DMS 273 (cell line): Measurements from ENCODE around the gene CTNNBL1.

ENCODE experiments used
- DNase-seq: peaks from one replicate; lab custom pipeline; 2025; ENCODE audit not compliant: unreplicated experiment; lab: John Stamatoyannopoulos, UW

The CTNNBL1 gene

GRCh38 chr20:37875460-37876175 is 181.8 kb downstream of the CTNNBL1 start:
- no peak for DNase-seq

DNA sequence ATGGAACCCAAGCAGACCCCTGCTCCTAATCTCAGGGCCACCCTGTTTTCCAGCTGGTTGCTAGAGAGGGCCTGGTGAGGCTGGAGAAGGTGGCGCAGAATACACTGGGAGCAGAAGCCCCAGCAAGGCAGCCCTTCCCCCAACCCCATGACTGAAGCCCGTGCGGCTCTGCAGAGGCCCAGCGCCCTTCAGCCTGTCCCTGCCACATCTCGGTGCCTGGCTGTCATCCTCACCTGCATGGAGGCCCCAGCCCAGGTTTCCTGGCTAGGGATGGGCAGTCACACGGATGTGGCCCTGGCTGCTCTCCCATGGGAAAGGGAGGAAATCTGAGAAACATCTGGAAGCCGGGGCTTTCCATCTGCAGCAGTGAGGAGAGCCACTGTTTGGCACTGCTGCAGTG is 183.0 kb downstream of the CTNNBL1 start:
- DNase-seq: no peak

DNA sequence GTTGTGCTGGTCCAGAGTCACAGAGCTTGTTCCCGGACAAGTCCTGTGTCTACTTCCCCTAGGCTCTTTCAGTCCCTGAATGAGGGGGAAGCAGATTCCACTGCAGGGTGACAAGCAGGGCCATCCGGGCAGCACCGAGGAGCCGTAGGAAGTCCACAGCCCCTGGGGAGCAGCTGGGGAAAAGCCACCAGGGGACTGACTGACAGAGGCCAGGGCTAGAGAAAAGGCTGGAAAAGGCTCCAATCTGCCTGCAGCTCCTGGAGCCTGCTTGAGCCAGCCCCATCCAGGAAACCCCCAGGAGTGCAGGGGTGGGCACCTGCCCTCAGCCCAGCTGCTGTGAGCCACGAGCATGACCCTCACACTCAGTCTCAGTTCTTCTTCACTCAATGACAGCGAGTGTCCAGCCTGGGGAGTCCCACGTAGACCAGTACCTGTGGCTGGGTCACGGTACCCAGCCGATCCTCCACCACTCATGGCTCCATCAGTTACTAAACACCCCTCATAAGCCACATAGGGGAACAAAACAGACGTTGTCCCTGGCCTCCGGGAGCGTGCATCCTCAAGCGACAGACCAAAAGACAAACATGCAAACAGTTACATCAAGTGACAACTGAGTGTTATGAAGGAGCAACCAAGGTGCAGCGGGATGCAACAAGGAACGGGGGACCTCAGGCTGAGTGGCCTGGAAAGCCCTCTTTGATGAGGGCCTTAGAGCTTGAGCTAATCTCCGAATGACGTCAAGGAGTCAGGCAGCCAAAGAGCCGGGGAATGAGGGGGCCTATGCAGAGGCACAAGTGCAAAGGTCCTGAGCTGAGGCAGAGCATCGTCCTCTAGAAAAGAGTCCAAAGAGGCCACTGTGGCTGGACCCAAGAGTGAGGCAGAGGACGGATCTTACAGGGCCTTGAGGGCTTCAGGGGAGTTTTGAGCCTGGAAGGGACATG is 184.3 kb downstream of the CTNNBL1 start:
- DNase-seq: no peak

DNA sequence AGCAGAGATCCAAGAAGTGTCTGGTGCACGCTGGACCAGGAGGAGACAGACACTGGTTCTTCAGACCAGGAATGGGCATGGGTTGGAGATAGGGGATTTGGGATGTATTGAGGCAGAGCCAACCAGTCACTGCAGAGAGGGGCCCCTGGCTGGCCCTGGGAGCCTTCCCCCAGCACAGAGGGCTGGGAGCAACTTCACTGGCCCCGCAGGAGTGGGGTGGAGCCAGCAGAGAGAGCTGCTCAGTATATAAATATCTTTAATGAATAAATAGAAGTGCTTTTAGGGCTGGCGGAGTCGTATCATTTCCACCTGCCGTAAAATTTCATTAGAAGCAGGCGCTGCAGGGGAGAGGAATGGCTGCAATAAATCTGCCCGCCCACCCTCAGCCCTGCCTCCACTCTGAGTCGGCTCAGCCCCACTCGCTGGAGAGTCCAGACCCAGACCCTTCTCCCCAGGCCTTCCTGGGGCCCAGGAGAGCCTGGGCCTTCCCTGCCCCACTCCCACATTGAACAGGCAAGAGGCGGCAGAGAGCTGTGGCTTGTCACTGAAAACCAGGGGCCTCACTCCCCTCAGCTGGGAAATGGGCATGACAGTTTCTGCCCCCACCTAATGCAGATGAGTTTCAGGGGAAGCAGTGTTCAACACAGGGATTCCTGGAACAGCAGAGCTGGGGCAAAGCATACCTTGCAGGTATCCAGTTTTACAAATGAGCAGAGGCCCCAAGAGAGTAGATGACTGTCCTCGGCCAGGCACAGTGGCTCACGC is 185.2 kb downstream of the CTNNBL1 start:
- DNase-seq: no peak

- DNase-seq: no peak
Measured at GRCh38 chr20:37879843-37880242, 186.0 kb downstream of the CTNNBL1 start.

DNA sequence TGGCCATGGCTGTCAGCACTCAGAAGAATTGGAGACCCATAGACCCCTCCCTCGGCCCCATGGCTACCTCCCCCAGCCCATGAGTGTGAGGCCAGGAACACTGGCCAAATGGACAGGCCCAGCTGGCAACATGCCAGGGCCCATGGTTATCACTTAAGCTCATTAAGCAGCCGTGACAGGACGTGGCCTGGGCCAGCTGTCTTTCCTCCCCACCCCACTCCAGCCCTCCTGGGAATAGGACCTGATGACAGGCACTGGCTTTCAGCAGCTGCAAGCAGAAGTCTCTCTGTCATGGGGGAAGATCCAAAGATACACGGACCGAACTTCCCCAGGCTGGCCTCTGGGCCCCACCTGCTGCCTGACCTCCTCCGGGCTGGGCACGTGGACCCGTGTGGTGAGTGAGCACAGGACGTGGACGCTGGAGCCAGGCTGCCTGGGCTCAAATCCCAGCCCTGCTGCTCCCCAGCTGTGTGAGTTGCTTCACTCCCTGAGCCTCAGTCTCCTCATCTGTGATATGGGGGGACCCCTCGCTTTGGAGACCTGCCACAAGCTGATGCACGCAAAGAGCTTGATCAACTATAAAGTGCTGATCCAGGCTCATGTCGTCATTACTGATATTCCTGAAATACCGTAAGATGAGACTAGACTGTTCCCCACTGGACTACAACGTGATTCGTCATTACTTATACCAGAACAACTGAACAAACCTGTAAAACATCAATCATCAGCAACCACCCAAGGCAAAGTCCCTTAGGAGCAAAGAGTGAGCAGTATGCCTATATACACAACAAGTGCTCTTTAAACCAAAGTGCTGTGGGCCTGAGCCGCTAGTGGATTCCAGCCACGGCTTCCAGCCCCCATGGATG is 187.1 kb downstream of the CTNNBL1 start:
- DNase-seq: peak; percentile 58

DNA sequence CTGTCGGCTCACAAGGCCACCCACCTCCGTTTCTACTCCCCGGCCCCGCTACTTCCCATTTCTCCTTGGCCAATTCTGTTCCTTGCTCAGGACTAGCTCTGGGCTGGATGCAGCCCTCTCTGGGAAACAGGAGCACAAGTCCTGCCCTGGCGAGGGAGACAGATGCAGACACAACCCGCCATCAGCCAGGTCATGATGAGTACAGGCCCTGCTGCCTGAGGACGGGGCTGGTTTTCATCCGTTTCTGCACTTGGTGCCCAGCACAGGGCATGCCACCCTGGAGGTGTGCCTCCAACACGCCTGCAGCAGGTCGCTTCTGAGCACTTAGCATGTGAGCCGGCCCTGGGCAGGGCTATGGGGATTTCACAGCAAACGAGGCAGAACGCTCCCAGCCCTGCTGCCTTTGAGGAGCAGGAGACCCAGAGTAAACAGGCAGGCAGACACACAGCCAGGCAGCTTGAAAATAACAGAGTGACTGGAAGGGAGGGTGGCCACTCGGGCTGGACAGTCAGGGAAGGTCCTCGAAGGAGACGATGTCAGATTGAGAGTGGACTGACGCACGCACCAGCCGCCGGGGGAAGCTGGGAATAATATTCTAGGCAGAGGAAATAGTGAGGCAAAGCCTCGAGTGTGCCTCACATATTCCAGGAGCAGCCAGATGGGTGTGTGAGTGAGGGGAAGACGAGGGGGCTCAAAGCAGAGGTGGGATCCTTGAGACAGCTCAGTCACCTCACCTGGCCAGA is 187.9 kb downstream of the CTNNBL1 start:
- peak; percentile 29 for DNase-seq

DNA sequence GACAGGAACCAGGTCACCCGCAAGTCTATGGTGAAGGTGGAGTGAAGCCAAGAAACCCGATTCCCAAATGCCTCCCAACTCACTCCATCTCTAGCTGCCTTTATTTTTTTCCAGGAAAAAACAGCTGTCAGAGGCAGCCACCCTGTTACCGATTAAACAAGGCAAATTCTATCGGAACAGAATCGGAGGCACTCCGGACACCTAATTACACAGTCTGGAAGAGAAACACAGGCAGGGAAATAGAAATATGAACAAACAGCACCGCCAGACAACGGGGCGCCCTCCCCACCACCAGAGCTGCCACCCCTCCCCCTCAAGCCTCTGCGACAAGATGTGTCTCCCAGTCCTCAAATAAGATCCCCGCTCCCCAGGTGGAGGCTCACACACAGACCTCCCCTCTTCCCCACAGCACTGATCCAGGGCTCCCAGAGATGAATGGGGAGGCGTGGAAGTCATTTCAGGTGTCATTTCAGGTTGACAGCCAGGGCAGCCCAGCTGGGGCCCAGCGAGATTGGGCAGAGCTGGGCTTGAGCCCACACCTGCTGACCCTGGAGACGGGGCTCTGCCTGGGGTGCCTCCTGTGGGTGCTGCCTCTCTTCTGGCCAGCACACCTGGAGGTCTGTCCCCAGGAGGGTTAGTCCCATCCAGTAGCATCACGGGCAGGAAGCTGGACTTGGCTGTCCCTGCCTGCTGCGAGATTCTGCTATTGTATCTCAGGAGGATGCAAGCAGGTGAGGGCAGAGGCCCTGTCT is 189.3 kb downstream of the CTNNBL1 start:
- DNase-seq: no peak

- no peak for DNase-seq
Measured at GRCh38 chr20:37885042-37885441, 191.2 kb downstream of the CTNNBL1 start.

- DNase-seq: no peak
Measured at GRCh38 chr20:37885593-37886503, 192.0 kb downstream of the CTNNBL1 start.

DNA sequence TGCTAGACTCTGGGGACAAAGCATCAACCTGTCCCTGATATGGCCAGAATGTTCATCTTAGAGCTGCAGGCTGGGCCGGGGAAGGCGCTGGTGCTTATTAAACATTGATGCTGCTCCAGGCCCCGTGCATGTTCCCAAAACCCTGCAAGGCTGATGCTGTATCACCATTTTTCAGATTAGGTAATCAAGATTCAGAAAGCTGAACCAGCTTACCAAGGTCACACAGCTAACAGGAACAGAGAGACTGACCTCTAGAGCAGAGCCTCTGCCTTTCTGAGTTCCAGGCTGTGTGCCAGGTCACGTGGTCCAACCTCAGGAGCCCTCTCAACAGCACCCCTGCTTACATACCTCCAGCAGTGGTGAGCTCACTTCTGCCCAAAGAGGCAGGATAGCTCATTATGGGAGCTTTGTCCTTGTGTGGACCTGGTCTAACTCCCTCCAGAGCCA is 193.0 kb downstream of the CTNNBL1 start:
- DNase-seq: no peak

DNA sequence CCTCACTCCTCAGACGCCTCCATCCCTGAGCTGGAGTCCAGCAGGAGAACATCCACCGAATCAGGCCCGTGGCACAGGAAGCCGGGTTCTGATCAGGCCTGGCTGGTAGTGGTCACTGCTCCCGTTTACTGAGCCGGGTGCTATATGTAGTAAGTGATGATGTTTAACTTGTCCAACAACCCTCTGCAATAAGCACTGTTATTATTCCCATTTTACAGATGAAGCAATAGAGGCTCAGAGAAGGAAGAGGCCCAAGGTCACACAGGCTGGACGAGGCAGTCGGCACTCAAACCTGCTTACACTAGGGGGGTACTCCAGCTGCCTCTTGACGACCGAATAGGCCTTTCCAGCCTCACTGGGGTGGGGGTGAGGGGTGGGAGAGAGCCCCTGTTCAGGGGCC is 194.8 kb downstream of the CTNNBL1 start:
- DNase-seq: no peak

- DNase-seq: no peak
Measured at GRCh38 chr20:37890108-37890507, 196.3 kb downstream of the CTNNBL1 start.

GRCh38 chr20:37890643-37891042 is 196.8 kb downstream of the CTNNBL1 start:
- no peak for DNase-seq

GRCh38 chr20:37892001-37892400 is 198.2 kb downstream of the CTNNBL1 start:
- DNase-seq: no peak

DNA sequence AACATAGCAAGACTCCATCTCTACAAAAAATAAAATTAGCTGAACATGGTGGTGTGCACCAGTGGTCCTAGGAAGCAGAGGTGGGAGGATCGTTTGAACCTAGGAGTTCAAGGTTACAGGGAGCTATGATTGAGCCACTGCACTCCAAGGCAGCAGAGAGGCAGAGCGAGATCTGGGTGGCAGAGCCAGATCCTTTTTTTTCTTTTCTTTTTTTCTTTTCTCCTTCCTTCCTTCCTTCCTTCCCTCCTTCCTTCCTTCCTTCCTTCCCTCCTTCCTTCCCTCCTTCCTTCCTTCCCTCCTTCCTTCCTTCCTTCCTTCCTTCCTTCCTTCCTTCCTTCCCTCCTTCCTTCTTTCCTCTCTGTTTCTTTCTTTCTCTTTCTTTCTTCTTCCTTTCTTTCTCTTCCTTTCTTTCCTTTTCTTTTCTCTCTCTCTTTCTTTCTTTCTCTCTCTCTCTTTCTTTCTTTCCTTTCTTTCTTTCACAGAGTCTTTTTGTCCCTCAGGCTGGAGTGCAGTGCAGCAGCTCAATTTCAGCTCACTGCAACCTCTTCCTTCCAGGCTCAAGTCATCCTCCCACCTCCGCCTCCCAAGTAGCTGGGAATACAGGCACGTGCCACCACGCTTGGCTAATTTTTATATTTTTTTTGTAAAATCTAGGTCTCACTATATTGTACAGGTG is 199.9 kb downstream of the CTNNBL1 start:
- no peak for DNase-seq

GRCh38 chr20:37894454-37894853 is 200.6 kb downstream of the CTNNBL1 start:
- DNase-seq: no peak
